ENCODE results near the gene TSEN15.
A peak's percentile ranks its signal among the peaks of the same experiment; 100 is the strongest.

The TSEN15 gene

DNA sequence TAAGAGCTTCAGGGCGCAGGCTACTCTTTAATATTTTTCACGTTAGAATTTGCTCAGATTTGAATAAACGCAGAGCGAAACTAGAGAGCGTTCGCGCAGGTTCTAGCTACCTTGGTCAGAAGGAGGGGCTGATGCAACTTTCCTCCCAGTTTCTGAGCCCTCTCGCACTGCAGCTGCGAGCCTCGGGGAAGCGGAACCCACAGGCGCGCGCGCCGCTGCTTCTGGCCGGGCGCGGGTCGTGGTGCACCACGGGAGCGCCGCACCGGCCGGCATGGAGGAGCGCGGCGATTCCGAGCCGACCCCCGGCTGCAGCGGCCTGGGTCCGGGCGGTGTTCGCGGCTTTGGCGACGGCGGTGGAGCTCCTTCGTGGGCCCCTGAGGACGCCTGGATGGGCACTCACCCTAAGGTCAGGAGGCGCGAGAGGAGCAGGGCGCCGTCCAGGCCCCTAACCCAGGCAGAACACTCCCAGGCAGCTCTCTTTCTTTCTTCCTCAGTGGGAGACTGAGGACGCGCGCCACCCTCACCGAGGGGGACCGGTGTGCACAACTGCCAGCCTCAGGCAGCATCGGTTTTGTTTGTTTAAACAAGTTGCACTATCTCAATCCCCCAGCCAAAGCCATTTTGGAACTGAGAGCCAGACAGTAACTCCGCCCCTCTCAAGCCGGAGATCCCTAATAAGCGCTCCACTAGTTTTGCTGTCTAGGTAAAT is at the start of gene TSEN15:
TSEN15 (plus strand) TSS at position 246 of the 709 bp plus-strand sequence; CDS start at position 272, 26 bp downstream.
- DNase-seq (ENCODE audit: low read depth in 2 of 2) = peak; percentile 71 to 77

DNA sequence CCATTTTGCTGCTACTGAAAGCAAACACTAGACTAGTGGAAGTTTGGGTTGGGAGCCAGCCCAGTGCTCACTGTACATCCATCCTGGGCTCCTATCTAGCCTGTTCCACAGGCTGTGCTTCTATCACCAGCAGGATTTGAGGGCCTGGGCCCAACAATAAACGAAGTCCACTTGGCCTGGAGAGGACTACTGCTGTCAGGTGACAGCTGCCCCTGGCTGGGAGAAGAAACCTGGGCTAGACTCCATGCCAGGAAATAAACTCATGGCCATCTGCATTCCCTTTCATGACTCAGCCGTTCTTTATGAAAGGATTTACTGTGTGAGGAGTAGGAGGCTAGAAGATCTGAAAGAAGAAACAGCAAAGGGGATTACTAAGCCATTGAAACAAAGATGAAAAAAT is 49.5 kb upstream of the TSEN15 start:
- DNase-seq (ENCODE audit: low read depth in 2 of 2) = no peak

GRCh38 chr1:184004935-184005334 is 46.6 kb upstream of the TSEN15 start:
- DNase-seq (ENCODE audit: low read depth in 2 of 2) = no peak

DNA sequence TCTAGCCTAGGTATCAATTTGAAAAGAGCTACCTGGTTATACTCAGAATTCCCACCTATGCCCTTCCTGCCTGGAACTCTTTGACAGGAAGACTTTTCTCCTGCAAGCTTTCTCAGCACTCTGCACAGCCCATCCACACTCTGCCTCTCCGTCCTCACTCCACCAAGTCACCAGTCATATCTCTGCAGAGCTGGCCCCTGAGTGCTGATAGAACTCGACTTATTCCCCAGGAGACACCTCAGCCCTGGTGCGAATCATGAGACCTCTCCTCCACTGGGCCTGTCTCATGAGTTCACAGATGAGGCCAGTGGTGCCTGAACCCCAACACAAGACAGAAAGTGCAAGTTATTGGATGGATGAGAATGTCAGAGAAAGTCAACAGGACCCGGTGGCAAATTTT is 46.0 kb upstream of the TSEN15 start:
- DNase-seq (ENCODE audit: low read depth in 2 of 2) = no peak

GRCh38 chr1:184010788-184011187 is 40.7 kb upstream of the TSEN15 start:
- no peak for DNase-seq (ENCODE audit: low read depth in 2 of 2)

DNA sequence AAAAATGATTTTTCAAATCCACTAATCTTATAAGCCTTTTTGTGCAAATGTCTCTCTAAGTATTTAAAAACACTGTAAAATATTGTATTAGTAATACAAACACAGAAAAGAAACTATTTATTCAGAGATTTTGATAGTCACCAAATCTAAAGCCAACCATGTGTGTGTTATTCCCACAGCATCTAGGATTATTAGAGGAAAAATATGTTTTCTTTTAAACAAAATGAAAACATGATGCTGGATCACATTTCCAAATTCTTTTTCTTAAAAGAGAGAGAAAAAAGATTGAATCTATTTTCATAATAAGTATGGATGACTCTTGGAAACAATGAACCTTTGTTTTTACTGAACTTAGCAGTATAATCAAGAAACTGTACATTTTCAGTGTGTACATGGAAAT is 39.3 kb upstream of the TSEN15 start:
- DNase-seq (ENCODE audit: low read depth in 2 of 2) = no peak

GRCh38 chr1:184014271-184014670 is 37.3 kb upstream of the TSEN15 start:
- DNase-seq (ENCODE audit: low read depth in 2 of 2) = no peak

DNA sequence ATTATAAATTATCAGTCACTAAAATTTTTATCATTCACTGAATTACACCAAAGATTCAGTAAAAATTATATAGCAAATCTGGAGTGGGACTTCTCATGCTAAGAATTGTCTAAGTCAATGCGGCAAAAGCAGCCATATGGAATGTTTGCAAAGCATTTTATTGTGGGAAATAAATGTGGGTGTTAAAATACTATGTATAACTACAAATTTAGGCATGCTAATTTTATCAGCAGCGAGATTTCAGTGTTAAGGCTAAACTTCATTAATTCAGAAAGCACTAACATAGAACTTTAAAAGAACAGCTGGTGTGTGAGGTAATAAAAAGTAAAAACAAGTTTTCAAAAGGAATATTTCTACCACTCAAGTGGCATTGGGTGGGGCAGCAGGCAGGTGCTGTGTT is 35.4 kb upstream of the TSEN15 start:
- DNase-seq (ENCODE audit: low read depth in 2 of 2) = no peak

GRCh38 chr1:184017306-184017705 is 34.2 kb upstream of the TSEN15 start:
- DNase-seq (ENCODE audit: low read depth in 2 of 2) = no peak

- DNase-seq (ENCODE audit: low read depth in 2 of 2) = no peak
Observed at GRCh38 chr1:184018622-184019021, 32.9 kb upstream of the TSEN15 start.

- DNase-seq (ENCODE audit: low read depth in 2 of 2) = no peak
Observed at GRCh38 chr1:184019069-184019468, 32.5 kb upstream of the TSEN15 start.

DNA sequence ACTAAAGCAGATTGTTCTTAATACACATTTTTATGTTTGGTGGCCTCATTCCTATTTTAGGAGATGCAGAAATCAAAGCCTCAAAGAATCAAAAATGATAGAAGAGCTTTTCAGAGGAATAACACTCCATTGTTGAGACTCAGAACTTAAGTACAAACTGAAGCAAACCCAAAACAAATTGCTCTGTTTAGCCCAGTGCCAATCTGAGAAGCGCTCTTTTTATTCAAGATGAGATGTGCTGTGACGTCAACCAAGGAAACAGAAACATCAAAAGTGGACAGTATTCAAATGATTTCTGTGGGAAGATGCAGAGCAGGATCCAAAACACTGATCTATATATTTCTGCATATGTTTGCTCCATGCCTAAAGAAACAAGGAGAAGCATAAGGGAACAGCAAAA is 32.0 kb upstream of the TSEN15 start:
- DNase-seq (ENCODE audit: low read depth in 2 of 2) = no peak

GRCh38 chr1:184020328-184020727 is 31.2 kb upstream of the TSEN15 start:
- no peak for DNase-seq (ENCODE audit: low read depth in 2 of 2)

DNA sequence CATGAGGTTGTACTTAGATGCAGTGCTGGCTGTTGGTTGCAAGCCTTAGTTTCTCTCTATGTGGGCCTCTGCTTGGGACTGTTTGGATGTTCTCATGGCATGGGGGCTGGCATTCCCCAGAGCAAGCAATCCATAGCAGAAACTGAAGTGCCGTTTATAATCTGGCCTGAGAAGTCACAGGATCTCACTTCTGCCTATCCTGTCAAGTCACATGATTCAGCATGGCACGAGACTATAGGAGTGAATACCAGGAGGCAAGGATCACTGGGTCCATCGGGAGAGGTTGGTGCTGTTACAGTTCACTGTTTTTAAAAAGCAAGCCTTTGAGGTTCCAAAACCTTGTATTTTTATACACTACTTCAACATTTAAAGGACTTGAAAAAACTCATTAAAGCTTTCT is 30.7 kb upstream of the TSEN15 start:
- no peak for DNase-seq (ENCODE audit: low read depth in 2 of 2)

- no peak for DNase-seq (ENCODE audit: low read depth in 2 of 2)
Observed at GRCh38 chr1:184021728-184022127, 29.8 kb upstream of the TSEN15 start.

GRCh38 chr1:184022668-184023067 is 28.9 kb upstream of the TSEN15 start:
- DNase-seq (ENCODE audit: low read depth in 2 of 2) = no peak

- DNase-seq (ENCODE audit: low read depth in 2 of 2) = no peak
Observed at GRCh38 chr1:184023171-184023570, 28.4 kb upstream of the TSEN15 start.

GRCh38 chr1:184025242-184025675 is 26.3 kb upstream of the TSEN15 start:
- no peak for DNase-seq (ENCODE audit: low read depth in 2 of 2)

DNA sequence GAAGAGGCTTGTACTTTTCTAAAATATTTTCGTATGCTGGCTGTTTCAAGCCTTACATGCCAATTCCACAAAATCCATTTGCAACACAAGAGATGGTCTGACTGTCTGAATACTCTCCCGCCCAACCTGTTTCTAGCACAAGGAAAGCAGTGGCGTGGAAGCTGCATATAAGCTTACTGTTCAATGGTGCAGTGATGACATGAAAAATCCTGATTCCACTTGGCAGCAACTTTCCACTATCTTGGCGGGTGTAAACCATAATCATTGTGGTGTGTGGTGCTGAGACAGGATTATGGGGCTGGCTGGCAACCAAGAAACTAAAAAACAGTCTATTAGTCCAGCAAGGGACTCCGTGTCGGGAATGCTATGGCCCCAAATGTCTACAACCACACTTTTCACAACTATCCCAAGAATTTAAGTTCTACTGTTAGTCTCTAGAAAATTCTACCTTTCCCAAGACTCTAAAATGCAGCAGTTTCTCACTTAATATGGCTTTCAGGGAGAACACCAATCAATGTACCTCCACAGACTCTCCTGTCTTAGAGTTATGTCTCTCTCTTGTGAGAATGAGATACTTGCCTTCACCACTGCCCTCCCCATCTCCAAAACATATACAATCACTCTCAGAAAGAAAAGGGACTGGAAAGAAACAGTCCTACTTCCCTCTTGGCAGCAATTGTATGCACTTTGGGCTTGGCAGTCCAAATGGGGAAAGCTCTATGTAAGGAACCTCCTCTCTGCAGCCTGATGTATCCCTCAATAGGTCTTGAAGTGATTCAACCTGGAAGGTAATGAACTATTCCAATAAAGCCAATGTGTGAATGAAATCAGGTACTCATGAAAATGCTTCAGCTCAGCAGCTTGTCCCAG is 23.5 kb upstream of the TSEN15 start:
- no peak for DNase-seq (ENCODE audit: low read depth in 2 of 2)

DNA sequence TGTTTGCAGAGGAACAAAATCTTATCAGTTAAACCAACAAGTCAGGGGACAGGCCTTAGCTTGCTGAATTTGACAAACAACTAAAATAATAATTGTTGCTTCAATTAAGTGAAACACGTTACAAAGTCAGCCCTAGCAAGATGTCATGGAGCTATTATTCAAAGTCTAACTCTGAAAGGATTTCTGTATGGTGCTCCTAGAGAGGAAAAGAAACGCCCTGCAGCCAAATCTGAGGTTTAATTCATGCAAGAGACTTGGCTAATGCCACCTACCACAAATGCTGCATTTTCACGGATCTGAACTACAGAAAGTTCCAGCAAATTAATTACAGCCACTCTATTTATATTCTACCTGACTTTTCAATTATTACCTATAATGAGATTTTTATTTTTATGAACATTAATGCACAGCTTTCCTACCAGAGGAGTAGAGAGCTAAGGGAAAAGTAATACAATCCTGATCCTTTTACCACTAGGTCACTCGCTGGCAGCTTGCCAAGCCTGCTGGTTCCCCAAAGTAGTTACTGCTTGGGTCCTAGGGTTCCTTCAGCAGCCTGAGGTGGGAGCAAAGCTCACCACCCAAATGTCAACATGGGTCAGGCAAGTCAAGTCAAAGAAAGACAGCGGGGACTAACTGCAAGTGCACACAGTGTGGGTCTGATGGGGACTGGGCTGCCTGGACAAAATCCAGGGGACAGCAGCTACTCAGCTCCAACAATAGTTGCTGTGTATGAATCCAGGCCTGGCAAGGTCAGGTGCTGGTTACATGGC is 22.5 kb upstream of the TSEN15 start:
- DNase-seq (ENCODE audit: low read depth in 2 of 2) = no peak

DNA sequence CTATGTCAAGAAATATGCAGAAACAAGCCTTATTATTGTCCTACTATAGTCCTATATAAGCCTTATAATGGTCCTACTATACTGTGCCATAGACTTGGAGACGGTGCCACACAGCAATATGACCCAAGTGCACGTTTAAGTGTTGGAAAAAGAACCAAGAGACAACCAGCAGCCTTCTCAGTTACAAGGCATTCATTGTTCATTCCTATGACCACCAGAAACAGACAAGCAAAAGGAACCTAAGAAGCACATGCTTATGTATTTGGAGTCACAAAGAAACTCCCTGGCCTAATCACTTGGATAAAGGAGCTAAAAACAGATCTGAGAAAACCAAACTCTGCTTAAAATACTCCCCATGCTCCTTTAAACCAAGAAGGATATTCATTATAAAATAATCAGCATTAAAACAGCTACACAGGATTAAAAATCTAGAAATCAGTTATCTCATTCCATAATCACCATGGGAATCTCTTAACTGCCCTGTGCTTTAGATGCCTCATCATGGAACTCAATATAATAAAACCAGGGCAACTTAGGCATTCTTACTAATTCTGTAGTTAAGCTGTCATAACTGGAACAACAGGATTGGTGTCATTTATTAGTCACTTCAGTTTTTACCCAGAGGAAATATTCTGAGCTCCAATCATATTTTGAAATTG is 21.0 kb upstream of the TSEN15 start:
- DNase-seq (ENCODE audit: low read depth in 2 of 2) = no peak

DNA sequence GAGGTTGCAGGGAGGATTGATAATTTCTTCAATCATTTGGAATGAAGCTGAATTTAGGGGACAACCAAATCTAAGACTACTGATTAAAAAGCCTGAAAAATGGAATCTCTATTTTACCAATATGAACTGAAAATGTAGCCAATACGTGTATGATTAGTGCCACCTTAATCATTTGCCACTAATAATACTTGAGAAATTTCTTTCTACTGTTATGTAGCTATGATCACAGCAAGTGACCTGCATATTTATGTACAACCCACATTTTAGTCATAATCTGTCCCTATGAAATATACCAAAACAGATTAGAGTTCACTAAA is 20.5 kb upstream of the TSEN15 start:
- DNase-seq (ENCODE audit: low read depth in 2 of 2) = no peak
